GM12892 (cell line): Measurements from ENCODE around the gene REXO4.

Experiments used
- DNase-seq: peaks from one replicate; pipeline ENCODE4 v3.0.0; 2011; ENCODE audit not compliant: insufficient read length
- FAIRE-seq: peaks from 2 replicates; lab custom pipeline; 2011; peaks lifted over from hg19 to GRCh38; lab: Jason Lieb, UNC
- POLR2A ChIP-seq: IDR thresholded peaks from 2 replicates; pipeline ENCODE4 v1.6.1; 2011; ENCODE audit warnings: low read depth, low read length, control low read depth
- POLR2AphosphoS5 ChIP-seq: IDR thresholded peaks from 2 replicates; pipeline ENCODE4 v1.6.1; 2011; ENCODE audit warnings: low read depth, low read length, control low read depth
- TAF1 ChIP-seq: IDR thresholded peaks from 2 replicates; pipeline ENCODE4 v1.6.1; 2011; ENCODE audit warnings: low read depth, mild to moderate bottlenecking, control low read depth, low read length, borderline replicate concordance

REXO4 gene

GRCh38 chr9:133371261-133371711, 46.5 kb downstream of the REXO4 start:
- FAIRE-seq: peak; percentile 33
- DNase-seq: no peak
- TF ChIP-seq POLR2A: no peak
- no peak for TF ChIP-seq TAF1
- no peak for TF ChIP-seq POLR2AphosphoS5

- DNase-seq (no peak), FAIRE-seq (no peak)
- no peak for TF ChIP-seq POLR2A
- TF ChIP-seq TAF1: no peak
- TF ChIP-seq POLR2AphosphoS5: no peak
Observed at GRCh38 chr9:133370685-133371084, 47.1 kb downstream of the REXO4 start.

GRCh38 chr9:133369933-133370332, 47.9 kb downstream of the REXO4 start:
- TF ChIP-seq POLR2AphosphoS5 (no peak), TAF1 (no peak), POLR2A (no peak)
- DNase-seq: no peak
- FAIRE-seq: no peak

GRCh38 chr9:133369422-133369821, 48.4 kb downstream of the REXO4 start:
- FAIRE-seq (no peak), DNase-seq (no peak)
- TF ChIP-seq TAF1: no peak
- TF ChIP-seq POLR2AphosphoS5: no peak
- TF ChIP-seq POLR2A: no peak

GRCh38 chr9:133368249-133368881, 49.4 kb downstream of the REXO4 start:
- TF ChIP-seq TAF1 (no peak), POLR2AphosphoS5 (no peak), POLR2A (no peak; the same call in 1 of the 2 replicates)
- no peak for FAIRE-seq
- no peak for DNase-seq

- no peak for FAIRE-seq
- no peak for DNase-seq
- no peak for TF ChIP-seq POLR2A
- TF ChIP-seq TAF1: no peak
- TF ChIP-seq POLR2AphosphoS5: no peak
Observed at GRCh38 chr9:133367778-133368177, 50.0 kb downstream of the REXO4 start.

GRCh38 chr9:133367221-133367620, 50.6 kb downstream of the REXO4 start:
- no peak for DNase-seq

GRCh38 chr9:133366435-133366834, 51.4 kb downstream of the REXO4 start:
- FAIRE-seq (no peak), DNase-seq (no peak)
- TF ChIP-seq TAF1 (no peak), POLR2AphosphoS5 (no peak), POLR2A (no peak)

More at GRCh38 chr9:133367221-133367620, 50.6 kb downstream of the REXO4 start:
- TF ChIP-seq POLR2A (0 out of 2 replicates have a peak, but pooled peaks have one; percentile 16), TAF1 (no peak)
- no peak for FAIRE-seq

- TF ChIP-seq POLR2AphosphoS5 (peak; percentile 34; the same call in 1 of the 2 replicates), TAF1 (no peak), POLR2A (no peak; the same call in 1 of the 2 replicates)
- no peak for FAIRE-seq
- no peak for DNase-seq
Observed at GRCh38 chr9:133362359-133363044, 55.3 kb downstream of the REXO4 start.

GRCh38 chr9:133361507-133362092, 56.2 kb downstream of the REXO4 start:
- no peak for FAIRE-seq
- TF ChIP-seq POLR2A (no peak; the same call in 1 of the 2 replicates), POLR2AphosphoS5 (peak; percentile 38)
- no peak for DNase-seq

- DNase-seq: no peak
- TF ChIP-seq TAF1 (no peak), POLR2AphosphoS5 (peak; percentile 39; the same call in 1 of the 2 replicates), POLR2A (0 out of 2 replicates have a peak, but pooled peaks have one; percentile 38)
- no peak for FAIRE-seq
Observed at GRCh38 chr9:133360400-133361393, 57.1 kb downstream of the REXO4 start.
